ENCODE results near the gene PDZRN4.

GRCh38 chr12:41362931-41363330 is 174.8 kb downstream of the PDZRN4 start:
- TF ChIP-seq CTCF (conservative IDR thresholded peaks at IDR 0.05; ENCODE audit: low read depth in 2 of 2) = no peak
- no peak for TF ChIP-seq POLR2AphosphoS5 (IDR thresholded peaks at IDR 0.05; ENCODE audit: low read depth)
- TF ChIP-seq, protein P1, sequence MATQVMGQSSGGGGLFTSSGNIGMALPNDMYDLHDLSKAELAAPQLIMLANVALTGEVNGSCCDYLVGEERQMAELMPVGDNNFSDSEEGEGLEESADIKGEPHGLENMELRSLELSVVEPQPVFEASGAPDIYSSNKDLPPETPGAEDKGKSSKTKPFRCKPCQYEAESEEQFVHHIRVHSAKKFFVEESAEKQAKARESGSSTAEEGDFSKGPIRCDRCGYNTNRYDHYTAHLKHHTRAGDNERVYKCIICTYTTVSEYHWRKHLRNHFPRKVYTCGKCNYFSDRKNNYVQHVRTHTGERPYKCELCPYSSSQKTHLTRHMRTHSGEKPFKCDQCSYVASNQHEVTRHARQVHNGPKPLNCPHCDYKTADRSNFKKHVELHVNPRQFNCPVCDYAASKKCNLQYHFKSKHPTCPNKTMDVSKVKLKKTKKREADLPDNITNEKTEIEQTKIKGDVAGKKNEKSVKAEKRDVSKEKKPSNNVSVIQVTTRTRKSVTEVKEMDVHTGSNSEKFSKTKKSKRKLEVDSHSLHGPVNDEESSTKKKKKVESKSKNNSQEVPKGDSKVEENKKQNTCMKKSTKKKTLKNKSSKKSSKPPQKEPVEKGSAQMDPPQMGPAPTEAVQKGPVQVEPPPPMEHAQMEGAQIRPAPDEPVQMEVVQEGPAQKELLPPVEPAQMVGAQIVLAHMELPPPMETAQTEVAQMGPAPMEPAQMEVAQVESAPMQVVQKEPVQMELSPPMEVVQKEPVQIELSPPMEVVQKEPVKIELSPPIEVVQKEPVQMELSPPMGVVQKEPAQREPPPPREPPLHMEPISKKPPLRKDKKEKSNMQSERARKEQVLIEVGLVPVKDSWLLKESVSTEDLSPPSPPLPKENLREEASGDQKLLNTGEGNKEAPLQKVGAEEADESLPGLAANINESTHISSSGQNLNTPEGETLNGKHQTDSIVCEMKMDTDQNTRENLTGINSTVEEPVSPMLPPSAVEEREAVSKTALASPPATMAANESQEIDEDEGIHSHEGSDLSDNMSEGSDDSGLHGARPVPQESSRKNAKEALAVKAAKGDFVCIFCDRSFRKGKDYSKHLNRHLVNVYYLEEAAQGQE (IDR thresholded peaks at IDR 0.05; ENCODE audit: unreplicated experiment) = no peak
- TF ChIP-seq EZH2 (IDR thresholded peaks at IDR 0.05; ENCODE audit: low read depth, unreplicated experiment) = no peak
- no peak for TF ChIP-seq EZH2phosphoT487 (IDR thresholded peaks at IDR 0.05; ENCODE audit: unreplicated experiment)
- TF ChIP-seq NANOG (IDR thresholded peaks at IDR 0.05; ENCODE audit: borderline replicate concordance) = no peak
